Sigmoid colon (tissue), 4 donors: ENCODE results near the gene VASP.

Experiments
- CTCF ChIP-seq, 4 experiments: fragments of 450-650 bp in 3 of 4; fragments of 200-600 bp in 1 of 4; IDR thresholded peaks; one replicate each; pipeline ENCODE4 v1.5.1; 2016 to 2019; ENCODE audit warnings: antibody characterized with exemption in 4 of 4, mild to moderate bottlenecking in 3 of 4, moderate library complexity in 2 of 4
- EP300 ChIP-seq, 4 donors: sonication (generic); formaldehyde crosslinking; IDR thresholded peaks; one replicate each; pipeline ENCODE4 v1.6.1; 2017; ENCODE audit warnings: antibody characterized with exemption in 4 of 4
- POLR2A ChIP-seq, 2 donors: fragments of 450-650 bp; IDR thresholded peaks; one replicate each; pipeline ENCODE4 v1.6.1; 2016; ENCODE audit warnings: antibody characterized with exemption in 2 of 2, mild to moderate bottlenecking in 2 of 2, moderate library complexity in 2 of 2
- POLR2AphosphoS5 ChIP-seq, 4 donors: sonication (generic); formaldehyde crosslinking; IDR thresholded peaks; one replicate each; pipeline ENCODE4 v1.6.1; 2017; ENCODE audit warnings: antibody characterized with exemption in 4 of 4

- TF ChIP-seq EP300 (IDR thresholded peaks at IDR 0.05) = no peak
- no peak for TF ChIP-seq CTCF (IDR thresholded peaks at IDR 0.05)
- no peak for TF ChIP-seq POLR2AphosphoS5 (IDR thresholded peaks at IDR 0.05)
- TF ChIP-seq POLR2A (IDR thresholded peaks at IDR 0.05) = no peak
These were observed 52.8 kb downstream of the VASP start for GRCh38 chr19:45560038-45560437.
